HG03558 (cell line): Measurements from ENCODE around the gene SPOUT1.
"Not testable (repeated sequence)": the region's sequence is repeated elsewhere in the genome, so short reads cannot be mapped to it uniquely, and the experiment has no call there.

Experiments
- ATAC-seq: cut with Tn5 transposase; IDR thresholded peaks from one replicate; pipeline ENCODE4 v1.9.1; 2021; ENCODE audit warnings: moderate number of reproducible peaks; ENCODE audit not compliant: unreplicated experiment; ENCODE audit errors: extremely low read depth

The SPOUT1 gene

DNA sequence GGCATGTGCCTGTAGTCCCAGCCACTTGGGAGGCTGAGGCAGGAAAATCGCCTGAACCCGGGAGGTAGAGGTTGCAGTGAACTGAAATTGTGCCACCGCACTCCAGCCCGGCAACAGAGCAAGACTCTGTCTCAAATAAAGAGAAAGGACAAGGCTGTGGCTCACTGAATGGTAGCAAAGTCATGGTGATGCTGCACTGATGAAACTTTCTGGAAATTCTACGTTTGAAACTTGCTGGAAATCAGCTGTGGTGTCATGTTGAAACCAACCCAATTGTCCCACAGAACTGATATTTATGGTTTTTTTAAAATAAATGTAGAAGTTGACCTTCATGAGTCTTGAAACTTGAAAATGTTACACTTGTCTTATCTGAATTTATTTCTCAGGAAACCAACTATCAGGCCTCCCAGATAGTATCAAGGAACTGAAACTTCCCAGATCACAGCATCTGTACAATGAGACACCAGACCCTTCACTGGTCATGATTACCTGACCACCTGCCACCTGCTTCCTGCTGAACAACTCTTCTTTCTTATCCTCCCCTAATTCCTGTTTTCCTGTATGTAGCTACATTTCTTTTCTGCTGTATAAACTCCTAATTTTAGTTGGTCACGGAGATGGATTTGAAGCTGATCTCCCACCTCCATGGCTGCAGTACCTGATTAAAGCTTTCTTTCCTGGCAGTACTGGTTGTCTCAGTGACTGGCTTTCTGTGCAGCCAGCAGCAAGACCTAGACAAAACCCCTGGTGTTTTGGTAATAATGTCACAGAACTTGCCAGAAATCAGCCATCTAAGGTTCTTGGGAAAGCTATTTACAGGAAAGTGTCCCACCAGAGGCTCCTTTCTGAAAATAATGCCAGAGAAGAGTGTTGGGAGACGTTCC is 48.2 kb downstream of the SPOUT1 start:
- no peak for ATAC-seq

- not testable (repeated sequence) for ATAC-seq
These were observed 49.5 kb downstream of the SPOUT1 start for GRCh38 chr9:128780093-128780492.

- no peak for ATAC-seq
These were observed 54.8 kb downstream of the SPOUT1 start for GRCh38 chr9:128774804-128775203.

GRCh38 chr9:128773049-128773448 is 56.5 kb downstream of the SPOUT1 start:
- ATAC-seq, result no peak

DNA sequence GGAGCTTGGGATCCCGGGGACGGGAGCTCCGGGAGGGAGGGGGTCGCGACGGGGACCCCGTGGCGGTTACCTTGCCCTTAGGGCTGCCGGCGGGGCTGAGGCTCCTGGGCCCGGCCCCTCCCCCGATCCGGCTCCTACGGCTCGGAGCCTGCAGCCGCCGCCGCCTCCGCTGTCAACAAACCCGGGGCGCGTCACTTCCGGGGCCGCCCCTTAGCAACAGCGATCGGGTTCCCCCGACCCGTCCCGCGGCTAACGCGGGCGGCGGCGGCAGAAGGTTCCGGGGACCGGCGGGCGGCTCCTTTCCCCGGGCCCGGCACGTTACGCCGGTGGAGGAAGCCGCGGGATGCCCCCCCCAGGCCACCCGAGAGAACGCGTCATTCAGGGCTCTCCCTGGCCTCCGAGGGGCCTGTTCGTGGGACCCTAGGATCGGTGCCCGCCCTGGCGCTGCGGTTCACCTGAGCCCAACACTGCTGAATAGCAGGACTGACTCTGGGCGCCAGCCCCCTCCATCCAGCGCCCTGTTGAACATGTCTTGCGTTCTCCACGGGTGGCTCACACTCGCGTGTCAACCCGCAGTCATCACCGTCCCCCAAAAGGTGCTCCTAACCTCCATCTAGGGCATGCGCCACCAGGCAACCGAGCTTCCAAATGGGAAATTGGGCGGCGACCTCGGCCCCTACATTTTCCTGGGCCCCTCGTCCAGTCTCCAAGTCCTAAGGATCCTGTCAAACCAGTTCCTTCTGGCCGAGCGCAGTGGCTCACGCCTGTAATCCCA is 57.7 kb downstream of the SPOUT1 start, which contains the start of gene ZER1:
ZER1 (minus strand) TSS at position 183 of the 775 bp plus-strand sequence. CDS start 16,362 bp downstream, outside the sequence.
- peak; percentile 59 for ATAC-seq

- ATAC-seq, result no peak
These were observed 58.4 kb downstream of the SPOUT1 start for GRCh38 chr9:128771094-128771721.

GRCh38 chr9:128770286-128771030 is 59.1 kb downstream of the SPOUT1 start:
- no peak for ATAC-seq
